Measurements from ENCODE around the gene C1QTNF12.
A peak's percentile ranks its signal among the peaks of the same experiment; 100 is the strongest.
"Not testable (repeated sequence)": the region's sequence is repeated elsewhere in the genome, so short reads cannot be mapped to it uniquely, and the experiment has no call there.

The C1QTNF12 gene

DNA sequence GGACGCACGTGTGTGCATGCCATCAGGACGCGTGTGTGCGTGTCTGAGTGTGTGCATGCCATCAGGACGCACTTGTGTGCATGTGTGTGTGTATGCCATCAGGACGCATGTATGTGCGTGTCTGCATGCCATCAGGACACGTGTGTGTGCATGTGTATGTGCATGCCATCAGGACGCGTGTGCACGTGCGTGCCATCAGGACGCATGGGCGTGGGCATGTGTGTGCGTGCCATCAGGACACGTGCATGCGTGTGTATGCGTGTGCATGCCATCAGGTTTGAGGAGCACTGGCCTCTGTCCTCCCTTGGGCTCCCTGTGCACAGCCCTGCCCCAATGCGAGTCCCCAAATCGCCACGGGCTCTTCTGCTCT lies 12.6 kb upstream of the C1QTNF12 start:
- DNase-seq: no peak

DNA sequence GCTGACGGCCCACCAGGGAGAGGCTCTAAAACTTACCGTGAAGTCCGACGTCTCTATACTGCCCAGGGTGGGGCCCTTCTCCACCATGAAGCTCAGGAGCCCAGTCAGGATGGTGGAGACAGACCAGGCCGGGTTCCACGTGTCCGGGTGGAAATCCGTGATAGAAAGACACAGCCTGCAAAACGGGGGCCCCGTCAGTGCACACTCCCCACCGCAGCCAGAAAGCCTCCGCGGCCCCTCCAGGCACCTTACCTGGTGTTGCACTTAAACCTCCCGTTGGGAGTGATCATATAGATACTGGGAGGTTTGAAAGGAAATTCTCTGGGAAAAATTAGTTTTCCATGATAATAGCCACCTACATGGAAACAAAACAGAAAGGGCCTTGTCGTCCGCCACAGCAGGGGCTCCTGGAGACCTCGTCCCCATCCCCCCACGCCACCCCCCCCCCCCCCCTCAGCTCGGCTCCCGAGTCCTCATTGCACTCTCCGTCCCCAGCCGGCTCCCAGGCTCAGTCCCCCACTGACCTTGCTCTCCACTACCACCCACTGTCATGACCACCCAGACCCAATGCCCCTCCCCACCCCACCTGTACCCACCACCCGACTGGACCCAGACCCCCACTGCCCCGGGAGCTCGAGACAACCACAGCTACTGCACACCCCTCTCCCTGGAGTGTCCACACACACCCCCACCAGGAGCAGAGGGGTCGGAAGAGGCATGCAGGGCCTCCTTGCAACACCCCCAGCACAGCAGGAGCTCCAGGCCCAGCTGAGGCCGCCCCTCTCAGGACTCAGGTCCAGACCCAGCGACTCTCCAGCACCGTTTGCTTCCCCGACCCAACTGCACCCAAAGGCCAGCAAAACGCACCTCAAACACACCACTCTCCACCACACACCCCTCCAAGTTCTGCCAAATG lies 10.7 kb upstream of the C1QTNF12 start:
- DNase-seq: no peak

DNA sequence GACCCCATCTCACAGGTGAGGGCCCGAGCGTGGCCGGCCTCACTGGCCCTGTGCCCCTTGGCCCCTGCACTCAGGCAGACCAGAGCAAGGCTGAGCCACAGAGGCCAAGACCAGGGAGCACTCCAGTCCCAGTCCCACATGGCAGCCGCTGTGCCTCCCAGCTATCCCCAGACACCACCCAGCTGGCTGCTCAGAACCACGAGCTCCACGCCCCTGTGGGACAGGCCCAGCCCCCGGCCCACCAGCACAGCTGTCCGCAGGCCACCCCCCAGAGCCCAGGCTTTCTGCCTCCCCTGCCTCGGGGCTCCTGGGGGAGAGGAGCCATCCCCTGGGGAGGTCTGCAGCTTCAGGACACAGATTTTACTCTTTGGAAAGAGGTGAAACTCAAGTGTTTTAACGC lies 9.1 kb upstream of the C1QTNF12 start:
- DNase-seq: no peak

DNA sequence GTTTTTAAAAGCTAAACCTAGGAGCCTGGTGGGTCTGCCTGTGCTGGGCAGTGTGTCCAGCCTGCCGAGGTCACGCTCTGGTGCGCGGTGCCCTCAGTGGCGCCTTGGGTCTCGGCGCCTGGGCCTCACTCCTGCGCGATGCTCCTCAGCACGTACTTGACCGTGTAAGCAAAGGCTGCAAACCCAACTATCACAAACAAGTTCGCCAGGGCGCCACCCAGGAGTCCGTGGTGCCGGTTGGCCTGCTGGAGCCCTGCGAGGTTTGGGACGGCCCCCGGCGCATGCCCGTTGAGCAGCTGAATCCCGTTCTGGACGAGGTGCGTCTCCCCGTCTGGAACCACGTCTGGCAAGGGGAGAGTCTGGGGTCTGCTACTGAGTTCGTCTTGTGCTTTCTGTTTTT lies 8.6 kb upstream of the C1QTNF12 start:
- DNase-seq: no peak

DNA sequence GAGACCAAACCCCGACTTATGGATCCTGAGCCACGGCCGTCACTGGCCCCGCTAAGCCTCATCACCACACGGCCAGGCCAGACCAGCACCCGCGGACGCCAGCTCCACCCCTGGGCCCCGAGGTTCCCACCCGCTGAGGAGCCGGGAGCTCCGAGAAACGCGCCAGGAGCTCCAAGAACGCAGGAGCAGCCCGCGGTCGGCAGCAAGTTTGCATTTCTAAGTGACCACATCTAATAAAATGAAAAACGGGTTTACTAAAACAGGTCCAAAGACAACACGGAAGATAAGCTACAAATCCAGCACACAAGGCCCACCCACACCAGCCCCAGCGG lies 8.1 kb upstream of the C1QTNF12 start:
- no peak for DNase-seq

DNA sequence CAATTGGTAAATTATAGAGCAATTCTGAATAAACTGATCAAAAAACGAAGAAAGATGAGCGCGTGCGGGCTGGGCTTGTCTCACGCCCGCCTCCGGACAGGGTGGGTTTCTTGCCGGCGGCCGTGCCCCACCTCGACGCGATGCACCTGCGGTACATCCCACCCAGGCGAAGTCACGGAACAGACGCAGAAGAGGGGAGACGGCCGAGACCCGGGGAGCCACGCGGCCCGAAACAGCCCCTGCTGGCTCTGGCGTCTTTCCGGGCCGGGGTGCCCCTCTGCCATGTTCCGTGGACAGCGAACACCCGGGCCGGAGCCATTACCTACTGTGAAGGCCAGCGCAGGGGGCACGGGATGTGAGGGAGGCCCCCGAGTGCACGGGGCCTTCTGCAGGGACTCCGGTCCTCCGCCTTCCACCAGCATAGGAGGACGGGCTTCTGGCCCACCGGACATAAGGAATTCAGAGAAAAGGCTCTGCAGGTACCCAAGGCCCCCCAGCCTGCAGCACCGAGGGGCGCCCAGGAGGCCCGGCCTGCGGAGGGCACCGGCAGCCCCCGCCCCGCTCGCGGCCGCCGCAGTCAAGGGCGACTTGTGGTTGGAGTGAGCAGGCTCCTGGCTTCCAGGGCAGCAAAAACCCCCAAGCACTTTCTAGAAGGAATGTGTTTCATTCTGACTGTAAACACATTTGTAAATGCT lies 7.6 kb upstream of the C1QTNF12 start:
- DNase-seq: no peak

DNA sequence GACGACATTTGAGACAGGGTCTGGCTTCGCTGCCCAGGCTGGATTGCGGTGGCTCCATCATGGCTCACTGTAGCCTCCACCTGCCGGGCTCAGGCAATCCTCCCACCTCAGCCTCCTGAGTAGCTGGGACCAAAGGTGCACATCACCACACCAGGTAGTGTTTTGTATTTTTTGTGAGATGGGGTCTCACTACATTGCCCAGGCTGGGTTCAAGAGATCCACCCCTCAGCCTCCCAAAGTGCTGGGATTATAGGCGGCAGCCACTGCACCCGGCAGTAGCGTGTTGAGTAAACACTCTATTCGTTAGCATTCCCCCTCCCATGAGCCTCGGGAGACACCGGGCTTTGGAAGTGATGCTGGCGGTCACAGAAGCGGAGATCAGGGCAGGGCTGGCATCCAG lies 6.8 kb upstream of the C1QTNF12 start:
- no peak for DNase-seq

DNA sequence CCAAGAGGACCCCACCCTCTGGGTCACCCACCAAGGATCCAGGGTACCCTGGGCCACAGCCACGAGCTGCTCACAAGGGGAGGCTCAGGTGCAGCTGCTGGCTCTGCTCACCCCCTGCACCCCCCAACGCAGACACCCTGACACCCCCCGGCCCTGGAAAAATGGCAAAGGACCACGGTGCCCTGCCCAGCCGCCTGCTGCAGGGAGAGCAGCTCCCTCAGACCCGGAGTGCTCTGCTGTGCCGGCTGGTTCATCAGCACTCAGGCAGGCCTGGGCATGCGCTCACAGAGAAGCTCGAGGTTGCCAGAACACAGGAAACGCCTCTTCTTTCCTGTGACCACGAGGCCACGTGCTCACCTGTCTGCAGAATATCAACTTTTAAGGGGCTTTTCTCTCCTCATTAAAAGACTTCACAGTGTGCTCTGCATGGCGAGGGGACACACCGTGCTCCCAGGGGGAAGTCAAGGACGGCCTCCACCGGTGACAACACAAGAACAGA lies 4.3 kb upstream of the C1QTNF12 start:
- peak; percentile 66 for DNase-seq

DNA sequence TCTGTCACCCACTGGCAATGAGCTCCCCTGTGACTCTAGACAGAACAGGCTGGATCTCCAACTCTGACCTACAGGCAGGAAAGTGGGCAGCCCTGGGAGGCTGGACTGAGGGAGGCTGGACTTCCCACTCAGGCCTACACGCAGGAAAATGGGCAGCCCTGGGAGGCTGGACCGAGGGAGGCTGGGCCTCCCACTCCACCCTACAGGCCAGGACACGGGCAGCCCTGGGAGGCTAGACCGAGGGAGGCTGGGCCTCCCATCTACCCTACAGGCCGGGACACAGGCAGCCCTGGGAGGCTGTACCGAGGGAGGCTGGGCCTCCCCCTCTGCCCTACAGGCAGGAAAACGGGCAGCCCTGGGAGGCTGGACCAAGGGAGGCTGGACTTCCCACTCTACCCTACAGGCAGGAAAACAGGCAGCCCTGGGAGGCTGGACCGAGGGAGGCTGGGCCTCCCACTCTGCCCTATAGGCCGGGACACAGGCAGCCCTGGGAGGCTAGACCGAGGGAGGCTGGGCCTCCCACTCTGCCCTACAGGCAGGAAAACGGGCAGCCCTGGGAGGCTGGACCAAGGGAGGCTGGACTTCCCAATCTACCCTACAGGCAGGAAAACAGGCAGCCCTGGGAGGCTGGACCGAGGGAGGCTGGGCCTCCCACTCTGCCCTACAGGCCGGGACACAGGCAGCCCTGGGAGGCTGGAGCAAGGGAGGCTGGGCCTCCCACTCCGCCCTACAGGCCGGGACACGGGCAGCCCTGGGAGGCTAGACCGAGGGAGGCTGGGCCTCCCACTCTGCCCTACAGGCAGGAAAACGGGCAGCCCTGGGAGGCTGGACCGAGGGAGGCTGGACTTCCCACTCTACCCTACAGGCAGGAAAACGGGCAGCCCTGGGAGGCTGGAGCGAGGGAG lies 1.7 kb upstream of the C1QTNF12 start:
- DNase-seq: not testable (repeated sequence)

DNA sequence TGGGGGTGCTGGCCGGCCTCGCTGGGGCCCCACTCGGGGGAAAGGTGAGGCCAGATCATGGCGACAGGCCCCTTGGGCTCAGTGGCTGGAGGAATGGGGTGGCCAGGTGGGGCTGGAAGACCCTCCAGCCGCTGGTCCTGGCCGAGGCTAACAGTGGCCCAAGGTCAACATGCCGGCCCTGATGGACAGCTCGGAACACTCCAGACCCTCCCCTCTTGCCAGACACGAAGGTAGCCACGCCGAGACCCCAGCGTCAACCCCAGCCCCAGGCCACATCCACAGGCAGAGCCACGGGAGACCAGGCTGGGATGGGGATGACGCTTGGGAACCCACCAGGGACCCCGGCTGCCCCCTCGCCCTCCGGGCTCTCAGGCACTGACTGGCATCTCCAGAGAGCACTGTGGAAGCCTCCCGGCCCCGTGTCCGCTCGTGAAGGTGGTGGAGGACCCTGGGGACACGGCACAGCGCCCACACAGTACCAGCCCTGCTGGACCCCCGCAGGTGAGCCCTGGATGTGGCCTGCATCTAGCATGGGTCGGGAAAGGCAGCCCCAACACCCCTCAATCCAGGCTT lies 905 bp upstream of the C1QTNF12 start:
- no peak for DNase-seq

DNA sequence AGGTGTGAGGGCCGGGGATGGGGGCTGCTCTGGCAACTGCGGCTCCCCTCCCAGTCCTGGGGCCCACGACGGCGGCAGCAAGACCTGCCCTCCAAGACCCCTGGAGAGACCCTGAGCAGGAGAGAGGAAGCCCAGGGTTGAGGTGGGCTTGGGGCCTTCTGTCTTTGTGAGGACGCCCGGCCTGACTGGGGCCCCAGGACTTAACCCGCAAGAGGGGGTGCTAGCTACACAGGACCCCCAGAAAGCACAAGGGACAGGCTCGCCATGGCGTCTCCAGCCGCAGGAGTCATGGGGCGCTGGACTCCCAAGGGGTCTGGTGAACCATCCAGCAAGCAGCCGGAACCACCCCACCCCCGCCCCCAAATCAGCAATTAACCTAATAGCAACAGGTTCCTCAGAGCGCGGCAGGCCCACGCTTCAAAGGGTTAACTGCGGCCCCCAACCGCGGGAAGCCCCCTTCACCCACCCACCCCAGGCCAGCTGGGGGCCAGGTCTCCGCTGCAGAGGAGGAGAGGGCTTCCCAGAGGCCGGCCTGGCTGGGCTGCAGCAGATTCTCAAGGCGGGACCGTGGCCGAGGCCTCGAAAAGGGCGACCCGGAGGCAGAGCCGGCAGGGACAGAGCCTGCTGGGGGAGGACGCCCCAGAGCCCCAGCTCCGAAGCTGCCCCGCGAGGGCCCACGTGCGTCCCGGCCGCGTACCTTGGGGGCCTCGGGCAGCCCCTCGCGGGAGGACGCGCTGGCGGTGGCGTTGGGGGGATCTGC lies 525 bp downstream of the C1QTNF12 start:
- DNase-seq: no peak

DNA sequence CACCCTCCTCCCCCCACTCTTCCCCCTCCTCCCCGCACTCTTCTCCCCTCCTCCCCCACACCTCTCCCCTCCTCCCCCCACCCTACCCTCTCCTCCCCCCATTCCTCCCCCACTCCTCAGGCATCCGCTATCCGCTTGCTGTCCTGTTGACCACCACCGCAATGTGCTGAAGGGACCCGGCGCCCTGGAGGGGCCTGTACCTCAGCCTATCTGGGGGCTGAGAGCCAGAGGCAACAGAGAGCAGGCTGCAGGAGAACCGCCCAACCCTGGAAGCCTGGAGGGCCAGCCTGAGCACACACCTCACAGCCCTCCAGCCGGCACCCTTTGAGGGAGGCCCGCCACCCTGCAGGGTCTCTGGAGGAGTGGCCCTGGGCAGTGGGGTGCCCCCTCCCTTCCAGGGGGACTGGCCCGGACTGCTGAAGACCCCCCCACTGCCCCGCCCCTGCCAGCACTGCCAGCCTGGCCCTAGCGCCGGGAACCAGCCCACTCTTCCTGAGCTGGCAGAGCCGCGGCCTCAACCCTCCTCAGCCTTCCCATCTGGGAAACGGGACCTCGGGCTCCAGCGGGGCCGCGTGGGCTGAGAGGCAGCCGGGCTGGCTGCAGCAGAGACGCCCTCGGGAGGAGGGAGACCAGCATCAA lies 1.2 kb downstream of the C1QTNF12 start:
- DNase-seq: no peak

DNA sequence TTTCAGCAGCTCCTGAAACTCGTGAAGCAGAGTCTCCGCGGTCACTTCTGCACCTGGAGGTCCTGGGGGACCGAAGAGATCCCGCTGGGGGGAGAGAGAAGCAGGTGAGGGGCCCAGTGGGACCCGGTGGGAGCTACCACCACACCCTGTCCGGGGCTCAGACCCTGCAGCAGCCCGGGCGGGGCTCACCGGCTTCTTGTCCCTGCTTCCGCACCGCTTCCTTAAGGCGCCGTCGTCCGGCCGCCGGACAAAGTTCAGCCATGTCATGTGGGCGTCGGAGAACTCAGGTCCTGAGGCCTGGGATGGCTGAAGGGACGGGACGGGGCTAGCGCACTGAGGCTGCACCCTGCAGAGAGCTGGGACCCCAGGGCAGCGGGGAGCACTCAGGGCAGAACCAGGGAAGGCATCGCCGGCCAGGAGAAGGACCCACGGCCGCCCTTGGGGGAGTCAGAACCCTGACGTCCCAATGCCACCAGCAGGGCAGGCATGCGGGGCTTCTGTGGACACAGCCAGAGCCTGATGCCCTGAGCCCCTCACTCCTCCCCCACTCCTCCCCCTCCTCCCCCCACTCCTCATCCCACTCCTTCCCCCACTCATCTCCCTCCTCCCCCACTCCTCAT lies 2.2 kb downstream of the C1QTNF12 start:
- no peak for DNase-seq

DNA sequence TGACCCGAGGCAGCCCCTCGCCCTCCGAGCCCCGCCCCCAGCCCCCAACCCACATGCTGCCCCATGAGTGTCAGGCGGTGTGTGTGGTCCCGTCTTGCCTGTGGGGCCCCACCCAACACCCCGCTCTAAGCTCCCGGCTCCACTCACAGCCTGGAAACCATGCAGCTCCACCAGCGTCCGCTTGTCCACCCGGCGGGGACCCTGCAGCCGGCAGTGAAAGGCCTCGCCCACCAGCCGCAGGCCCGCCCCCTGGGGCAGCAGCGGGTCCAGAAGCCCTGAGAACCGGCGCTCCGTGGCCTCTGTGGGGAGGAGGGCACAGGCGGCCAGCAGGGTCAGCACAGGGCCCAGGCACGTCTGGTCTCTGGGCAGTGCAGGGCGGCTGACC lies 2.7 kb downstream of the C1QTNF12 start:
- DNase-seq: no peak

DNA sequence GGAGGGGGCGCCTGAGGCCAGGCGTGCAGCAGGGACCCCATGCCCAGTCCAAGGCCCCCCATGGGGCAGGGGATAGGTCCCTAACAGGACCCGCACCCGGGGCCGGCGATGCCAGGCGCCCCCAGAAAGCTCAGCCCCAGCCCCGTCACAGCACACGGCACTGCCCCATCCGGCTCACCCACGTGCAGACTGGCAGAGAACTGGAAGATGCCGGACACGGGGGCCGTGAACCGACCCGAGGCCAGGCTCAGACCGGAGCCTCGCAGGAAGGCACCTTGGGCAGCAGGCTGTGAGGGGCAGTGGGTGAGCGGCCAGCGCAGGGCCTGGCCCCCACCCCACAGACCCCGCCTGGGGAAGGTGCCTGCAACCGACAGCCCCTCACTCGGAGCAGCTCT lies 3.3 kb downstream of the C1QTNF12 start:
- DNase-seq: no peak

DNA sequence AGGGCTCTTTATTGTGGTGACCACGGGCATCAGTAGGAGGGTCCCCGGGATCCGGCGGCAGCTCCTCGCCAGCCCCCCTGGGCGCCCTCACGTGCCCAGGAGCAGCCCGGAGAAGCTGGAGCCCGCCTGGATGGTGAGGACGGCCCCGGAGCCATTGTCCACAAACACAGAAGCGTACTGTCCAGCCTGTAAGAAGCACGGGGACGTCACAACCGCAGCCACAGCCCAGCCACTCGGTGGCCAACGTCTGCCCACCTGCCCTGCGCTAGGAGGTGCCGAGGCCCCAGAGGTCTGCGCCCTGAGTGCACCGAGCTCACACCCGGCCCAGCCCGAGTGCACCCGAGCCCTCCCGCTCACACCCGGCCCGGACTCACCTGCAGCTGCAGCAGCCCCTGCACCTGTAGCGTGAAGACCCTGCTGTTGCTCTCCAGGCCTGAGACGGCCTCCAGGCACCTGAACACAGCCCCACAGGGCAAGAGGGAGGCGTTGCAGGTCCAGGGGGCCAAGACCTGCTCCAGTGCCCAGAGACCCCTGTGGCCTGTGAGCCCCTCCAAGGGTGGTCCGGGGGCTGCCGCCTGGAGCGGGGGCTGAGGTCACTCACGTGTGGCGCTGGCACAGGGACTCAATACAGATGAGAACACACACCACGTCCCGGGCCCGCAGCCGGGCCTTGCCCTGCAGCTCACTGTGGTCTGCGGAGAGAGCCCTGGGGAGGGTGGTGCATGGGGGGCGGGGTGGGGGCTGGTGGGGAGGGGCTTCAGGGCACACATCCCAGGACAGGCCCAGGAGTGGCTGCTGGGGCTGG lies 3.9 kb downstream of the C1QTNF12 start:
- no peak for DNase-seq

DNA sequence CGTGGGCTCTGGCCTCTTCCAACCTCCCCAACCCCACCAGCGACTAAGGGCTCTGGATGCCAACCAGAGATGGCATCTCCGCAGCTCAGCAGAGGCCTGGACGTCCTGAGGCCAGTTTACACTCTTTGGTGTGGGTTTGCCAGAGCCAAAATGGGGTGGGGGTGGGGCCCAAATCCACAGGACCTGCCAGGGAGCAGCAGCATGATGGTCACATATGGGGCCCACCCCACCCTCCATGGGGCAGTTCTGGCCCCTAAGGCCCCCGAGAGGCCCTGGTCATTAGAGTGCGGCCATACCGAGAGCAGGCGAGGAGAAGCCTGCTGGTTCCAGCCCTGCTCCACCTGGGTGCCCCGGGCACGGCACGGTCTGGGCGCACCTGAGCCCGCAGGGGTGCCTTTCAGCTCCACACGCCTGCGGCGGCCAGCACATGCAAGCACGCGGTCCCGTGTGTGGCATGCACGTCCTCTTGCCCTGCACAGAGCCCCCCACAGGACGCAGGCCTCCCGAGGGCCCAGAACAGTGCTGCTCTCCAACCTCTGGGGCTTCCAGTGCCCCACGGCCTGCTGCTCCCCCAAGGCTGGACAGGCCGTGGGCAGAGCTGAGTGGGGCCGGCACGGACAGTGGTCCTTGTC lies 4.8 kb downstream of the C1QTNF12 start:
- no peak for DNase-seq

DNA sequence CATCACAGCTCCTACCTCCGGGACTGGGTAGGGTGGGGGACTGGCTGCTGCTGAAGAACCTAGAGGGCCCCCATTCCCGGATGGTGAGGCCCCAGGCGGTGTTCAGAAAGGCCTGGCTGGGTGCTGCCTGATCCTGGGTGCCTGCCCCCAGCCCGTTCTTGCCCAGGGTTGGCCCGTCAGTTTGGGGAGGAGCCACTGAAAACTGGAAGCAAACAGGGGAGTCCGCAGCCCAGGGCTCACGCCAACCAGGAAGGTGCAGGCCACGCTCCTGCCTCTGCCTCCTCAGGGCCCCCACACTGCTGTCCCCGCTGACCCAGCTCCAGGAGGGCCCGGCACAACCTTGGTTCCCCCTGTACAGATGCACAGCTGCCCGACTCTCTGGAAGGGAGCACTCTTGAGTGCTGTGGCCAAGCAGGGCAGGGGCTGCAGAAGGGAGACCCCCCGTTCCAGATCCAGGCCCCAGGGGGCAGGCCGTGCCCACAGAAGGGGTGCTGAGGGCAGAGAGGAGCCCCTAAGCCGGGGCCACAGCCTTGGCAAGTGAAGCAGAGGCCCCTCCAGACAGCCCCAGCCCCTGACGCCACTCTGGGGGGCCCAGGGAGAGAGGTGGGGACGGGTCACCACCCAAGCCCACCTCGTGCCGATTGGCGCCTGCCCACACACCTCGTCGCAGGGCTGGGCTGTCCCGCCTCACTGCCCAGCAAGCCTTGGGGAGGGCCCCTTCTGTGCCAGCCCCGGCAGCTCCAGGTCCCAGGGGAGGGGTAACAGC lies 5.5 kb downstream of the C1QTNF12 start:
- DNase-seq: no peak

DNA sequence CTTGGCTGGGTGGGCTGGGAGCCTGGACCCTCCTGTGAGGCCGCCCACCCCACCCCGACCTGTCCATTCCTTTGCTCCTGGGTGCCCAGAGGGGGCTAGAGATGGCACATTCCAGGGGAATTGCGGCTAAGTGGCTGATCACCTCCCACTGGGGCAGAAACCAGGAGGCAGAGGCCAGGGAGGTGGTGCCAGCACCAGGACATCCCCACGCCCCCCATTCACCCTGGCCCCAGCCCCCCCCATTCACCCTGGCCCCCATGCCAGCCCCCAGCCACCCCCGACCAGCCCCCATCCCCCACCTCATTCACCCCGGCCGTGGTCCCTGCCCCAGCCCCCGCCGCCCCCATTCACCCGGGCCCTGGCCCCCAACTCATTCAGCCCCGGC lies 6.2 kb downstream of the C1QTNF12 start:
- DNase-seq: no peak

All from activated naive CD4-positive, alpha-beta T cell treated with anti-CD3 and anti-CD28 coated beads, Interleukin-2, amount 50 U/mL, for 16 hours (primary cell).